ENCODE data around the gene PRICKLE1.

The PRICKLE1 gene

DNA sequence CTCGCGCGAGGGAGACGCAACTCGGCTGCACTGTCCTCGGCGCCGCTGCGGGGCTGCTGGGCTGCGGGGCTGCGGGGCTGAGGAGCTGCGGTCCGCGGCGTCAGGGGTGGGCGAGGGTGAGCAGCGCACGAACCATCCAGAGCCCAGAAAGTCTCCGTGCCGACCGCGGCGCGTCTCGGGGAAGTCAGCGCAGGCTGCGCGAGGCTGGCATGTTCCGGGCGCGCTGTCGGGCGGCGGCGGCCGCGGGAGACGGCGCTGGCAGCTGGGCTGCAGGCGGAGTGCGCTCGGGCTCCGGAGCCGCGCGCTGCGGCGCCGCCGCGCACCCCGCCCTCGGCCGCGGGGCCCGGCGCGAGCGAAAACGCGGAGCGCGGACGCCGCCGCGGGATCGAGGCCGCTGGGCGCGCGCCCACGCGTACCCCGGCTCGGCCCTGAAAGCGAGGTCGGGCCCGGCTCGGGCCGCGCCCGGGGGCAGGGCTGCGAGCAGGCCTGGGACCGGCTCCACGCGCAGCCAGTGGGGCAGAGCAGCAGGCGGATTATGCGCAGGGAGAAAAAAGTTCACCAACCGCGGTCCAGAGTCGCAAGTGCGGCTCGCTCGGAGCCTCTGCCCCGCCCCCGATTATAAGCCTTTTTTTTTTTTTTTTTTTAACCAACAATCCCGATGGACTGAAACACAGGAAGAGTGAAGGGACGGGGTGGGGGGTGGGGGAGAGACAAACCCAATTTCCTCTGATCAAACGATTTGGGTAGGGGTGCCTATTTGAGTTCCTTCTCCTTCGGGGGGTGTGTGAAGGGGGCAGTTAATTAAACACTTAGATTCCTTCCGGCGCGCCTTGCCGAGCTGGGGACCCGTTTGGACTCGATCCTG lies at the start of gene PRICKLE1:
PRICKLE1 (minus strand) TSS at position 282 of the 865 bp plus-strand sequence. CDS start 117,230 bp downstream, outside the sequence.
- no peak for DNase-seq (ENCODE audit: low read depth in 3 of 3)

DNA sequence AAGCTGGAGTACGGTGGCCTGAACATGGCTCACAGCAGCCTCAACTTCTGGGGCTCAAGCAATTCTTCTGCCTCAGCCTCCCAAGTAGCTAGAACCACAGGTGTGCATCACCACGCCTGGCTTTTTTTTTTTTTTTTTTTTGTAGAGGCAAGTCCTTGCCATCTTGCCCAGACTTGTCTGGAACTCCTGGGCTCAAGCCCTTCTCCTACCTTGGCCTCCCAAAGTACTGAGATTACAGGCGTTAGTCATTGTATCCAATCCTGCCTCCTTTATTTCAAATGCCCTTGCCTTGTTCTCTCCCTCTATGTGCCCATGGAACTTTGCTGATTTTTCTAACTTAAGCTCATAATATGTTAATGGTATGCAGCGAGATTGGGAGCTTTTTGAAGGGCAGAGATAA lies 49.2 kb upstream of the PRICKLE1 start:
- no peak for DNase-seq (ENCODE audit: low read depth in 3 of 3)

DNA sequence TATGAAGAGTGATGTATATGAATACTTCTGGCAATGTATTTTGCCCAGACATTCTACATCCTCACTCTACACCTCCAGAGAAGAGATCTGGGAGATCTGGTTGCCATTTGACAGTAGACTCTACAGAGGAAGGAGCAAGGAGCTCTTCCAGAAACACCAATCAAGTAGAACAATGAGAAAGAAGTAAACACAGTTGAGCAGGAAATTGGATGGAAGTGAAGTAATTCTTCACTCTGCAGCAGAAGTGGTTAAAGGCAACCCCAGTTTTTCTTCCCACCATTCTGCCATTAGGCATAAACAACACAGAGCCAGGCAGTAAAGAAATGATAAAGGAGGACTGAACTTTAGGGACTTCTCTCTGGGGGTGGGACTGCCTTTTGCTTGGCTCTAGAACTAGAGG lies 48.5 kb upstream of the PRICKLE1 start:
- no peak for DNase-seq (ENCODE audit: low read depth in 3 of 3)

DNA sequence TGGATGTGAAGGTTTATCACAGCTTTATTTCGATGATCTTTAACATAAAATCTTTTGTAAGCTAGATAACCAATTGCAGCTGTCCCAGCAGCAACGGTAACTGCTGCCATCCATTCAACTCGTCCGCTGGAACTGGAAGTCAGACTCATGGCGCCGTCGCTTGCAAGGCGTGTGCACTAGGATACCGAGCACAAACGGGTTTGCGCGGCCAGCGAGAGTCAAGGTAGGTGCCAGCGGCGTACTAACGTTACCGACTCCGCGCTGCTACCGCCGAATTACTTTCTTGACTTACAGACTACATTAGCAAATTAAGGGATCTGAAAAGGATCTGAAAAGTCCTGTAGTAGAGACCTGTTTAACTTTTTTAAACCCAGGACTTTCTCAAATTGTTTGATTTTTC lies 47.4 kb upstream of the PRICKLE1 start:
- no peak for DNase-seq (ENCODE audit: low read depth in 3 of 3)

DNA sequence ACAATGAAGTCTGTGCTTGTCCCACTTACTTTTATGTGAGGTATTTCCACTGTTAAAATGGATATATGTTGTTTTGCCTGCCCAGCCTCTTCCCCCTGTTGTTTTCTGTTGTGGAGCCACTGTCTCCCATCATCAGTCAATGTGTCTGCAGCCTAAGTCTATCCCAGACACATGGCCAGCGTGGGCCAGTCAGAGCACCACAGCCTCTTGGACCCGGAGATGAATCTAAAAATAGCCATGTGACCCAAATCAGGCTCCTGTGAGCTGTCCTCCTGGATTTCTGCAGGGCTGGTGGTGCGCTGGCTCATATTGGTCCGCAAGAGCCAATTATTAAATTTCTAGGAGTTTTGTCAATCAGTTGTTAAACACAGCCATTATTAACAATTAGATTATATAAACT lies 44.0 kb upstream of the PRICKLE1 start:
- DNase-seq (ENCODE audit: low read depth in 3 of 3): no peak

DNA sequence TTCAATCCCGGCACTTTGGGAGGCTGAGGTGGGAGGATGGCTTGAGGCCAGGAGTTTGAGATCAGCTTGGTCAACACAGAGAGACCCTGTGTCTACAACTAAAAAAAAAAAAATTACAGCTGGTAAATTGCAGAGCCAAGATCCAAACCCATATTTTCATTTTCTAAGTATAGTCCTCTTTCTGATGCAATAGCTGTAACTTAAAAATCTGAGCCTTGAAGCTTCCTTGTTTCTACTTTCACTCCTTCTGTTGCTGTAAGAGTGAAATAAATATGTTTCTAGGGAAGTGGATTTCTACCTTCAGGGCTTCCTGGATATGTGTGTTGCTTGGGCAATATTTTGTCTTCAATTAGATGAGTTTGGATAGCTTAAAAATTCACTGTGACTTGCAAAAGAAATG lies 42.0 kb upstream of the PRICKLE1 start:
- DNase-seq (ENCODE audit: low read depth in 3 of 3): no peak

DNA sequence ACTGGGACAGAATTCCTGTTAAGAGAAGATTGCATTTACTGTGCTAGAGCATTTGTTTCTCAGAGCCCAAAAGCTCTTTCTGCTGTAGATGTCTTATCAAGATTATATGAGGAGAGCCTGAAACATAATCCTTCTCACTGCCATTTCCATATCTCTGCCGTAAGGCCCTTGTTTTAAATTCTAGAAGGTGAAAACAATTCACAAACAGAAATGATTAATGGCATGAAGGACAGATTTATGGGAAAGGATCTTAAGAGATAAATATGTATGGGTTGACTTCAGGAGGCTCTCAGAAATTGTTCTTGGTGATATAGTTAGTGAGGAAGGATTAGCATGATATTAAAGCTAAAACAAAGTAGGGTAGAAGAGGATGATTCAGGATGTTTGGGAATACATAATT lies 40.8 kb upstream of the PRICKLE1 start:
- no peak for DNase-seq (ENCODE audit: low read depth in 3 of 3)

DNA sequence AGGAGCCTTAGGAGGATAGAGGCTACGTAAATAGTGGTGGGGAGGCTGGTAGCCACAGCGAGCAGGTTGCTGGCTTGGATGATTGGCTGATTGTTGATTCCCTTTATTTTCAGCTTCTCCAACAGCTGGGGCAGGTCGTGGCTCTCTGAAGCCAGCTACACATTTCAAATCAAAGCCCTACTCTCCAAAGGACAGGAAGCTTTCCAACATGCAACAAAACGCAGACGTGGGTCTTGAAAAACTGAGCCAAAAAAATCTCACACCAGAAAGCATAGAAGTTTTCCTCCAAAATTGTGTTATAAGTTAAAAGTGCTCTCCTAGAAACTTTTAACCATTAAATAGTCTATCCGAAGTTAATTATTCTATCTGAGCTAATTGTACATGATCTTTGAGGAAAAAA lies 37.6 kb upstream of the PRICKLE1 start:
- no peak for DNase-seq (ENCODE audit: low read depth in 3 of 3)

DNA sequence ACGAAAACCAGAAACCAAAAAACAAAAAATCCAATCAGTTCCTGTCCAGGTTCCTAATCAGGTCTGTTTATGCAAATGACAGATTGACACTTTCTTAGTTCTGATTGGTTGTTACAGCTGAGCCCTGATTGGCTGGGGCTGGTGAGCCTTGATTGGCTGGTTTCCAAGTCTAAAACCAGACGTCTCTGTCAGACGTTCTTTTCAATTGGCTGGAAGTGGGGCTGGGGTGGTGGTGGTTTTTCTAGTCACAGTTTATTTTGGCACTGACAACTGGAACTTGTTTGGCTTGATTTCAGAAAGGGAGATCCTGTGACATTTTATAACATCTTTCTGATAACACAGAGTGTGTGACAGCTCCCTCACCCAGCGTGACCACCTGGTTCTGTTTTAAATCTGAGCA lies 36.1 kb upstream of the PRICKLE1 start:
- DNase-seq (ENCODE audit: low read depth in 3 of 3): no peak

DNA sequence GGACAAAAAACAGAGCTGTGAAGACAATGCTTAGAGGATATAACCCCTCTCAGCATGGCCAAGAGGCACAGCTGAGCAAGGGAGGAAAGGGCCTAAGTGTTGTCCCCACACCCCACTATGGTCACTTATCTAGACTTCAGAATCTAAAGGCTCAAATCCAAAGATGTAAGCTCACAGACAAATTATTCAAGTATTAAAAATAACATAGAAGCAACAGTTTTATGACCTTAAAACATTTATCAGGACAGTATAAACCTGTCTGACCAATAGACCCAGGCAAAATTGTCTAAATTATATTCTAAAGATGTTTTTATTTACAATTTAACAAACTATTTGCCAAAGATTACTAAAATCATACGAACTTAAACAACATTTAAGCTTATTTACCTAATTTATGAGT lies 28.1 kb upstream of the PRICKLE1 start:
- no peak for DNase-seq (ENCODE audit: low read depth in 3 of 3)

DNA sequence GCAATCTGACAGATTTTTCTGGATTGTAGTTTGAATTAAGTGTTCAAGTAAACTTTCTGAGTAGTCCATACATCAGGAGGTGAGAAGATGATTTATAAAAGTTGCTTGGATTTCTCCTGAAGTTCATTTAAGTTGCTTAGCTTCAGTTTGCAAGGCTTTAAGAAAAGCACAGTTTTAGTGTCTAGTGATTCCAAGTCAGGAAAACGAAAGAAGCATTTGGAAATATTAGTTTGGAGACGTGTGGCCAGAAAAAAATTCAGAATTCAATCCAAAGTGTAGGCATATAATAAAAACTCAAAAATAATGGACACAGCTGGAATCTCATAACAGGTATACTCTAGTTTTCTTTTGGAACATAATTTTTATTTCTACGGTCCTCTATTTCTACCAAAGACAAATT lies 25.5 kb upstream of the PRICKLE1 start:
- no peak for DNase-seq (ENCODE audit: low read depth in 3 of 3)

DNA sequence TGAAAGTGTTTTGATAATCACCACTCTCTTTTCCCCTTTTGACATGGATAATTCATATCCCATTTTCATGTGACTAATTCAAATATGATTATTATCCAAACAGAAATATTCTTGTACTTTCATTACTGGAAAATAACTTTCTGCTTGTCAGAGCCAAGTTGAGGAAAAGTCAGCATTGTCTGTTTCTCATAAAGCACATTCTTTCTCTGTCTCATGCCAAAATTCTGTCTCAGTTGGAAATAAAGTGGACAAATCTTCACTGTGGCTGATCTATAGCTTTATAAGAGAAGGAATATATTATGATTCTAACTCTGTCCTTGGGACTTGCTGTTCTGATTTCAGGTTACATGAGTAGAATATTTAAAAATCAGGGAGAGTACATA lies 22.7 kb upstream of the PRICKLE1 start:
- DNase-seq (ENCODE audit: low read depth in 3 of 3): no peak

DNA sequence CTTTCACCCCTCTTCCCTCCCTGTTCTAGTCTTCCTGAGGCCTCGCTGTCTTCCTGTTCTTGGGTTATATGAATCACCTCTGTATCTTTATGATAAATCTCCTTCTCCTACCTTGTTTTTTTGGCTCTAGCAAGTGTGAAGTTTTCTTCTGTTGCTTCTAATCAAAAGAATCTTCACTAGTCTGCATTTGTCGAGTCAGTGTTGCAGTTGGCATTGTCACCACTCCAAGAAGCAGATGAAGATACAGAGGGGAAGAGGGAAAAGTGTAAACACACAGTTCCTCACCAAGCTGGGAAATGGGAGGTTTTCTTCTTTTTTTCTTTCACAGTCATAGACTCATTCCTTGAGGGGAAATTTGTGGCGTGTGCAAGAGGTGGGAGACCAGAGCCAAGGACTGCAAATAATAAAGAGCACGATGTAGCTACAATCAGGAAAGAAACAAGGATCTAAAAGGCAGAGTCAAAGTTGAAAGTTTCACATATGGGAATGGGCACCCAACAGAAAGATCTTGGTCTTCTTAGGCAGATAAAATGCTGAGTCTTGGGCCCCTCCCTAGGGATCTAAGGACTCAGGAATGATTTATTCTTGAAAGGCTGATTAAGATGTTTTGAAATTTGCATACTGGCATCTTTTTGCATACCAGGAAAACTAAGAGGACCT lies 22.2 kb upstream of the PRICKLE1 start:
- no peak for DNase-seq (ENCODE audit: low read depth in 3 of 3)

DNA sequence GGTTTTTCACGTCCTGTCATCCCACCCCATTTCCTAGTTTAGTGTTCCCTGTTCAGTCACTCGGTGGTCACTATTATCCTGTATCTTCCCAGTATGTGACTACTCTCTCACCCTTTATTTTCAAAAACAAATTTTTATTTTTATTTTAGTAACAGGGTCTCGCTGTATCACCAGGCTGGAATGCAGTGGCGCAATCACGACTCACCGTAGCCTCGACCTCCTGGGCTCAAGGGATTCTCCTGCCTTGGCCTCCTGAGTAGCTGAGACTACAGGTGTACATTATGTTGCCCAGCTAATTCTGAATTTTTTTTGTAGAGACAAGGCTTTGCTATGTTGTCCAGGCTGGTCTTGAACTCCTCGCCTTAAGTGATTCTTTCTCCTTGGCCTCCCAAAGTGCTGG lies 20.1 kb upstream of the PRICKLE1 start:
- no peak for DNase-seq (ENCODE audit: low read depth in 3 of 3)

DNA sequence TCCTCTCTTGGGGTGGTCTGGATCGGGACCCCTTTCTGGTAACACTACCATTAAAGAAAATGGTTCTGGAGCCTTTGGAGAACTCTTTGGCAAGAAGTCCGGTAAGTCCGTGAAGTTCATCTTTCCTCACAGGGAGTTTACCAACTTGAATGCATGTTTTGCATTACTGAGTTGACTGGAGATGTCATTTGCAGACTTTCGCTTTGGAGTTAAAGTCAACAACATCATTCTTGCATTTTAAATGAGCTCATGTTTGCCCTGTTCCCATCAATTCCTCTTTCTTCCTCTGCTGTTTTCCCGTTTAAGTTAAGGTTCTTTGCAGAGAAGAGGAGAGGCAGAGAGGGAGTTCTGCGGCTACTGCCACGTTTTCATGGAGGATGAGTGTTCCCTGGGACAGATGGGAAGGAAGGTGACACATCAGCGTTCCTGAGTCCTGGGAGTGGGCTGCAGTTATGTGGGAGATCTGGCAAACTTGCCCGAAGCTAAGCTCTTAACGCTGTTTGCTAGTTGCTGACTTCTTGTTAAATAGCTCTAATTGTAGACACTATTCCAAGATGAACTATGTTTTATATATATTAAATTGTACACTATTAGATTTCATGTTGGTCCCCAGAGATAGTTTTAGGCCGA lies 18.8 kb upstream of the PRICKLE1 start:
- no peak for DNase-seq (ENCODE audit: low read depth in 3 of 3)

DNA sequence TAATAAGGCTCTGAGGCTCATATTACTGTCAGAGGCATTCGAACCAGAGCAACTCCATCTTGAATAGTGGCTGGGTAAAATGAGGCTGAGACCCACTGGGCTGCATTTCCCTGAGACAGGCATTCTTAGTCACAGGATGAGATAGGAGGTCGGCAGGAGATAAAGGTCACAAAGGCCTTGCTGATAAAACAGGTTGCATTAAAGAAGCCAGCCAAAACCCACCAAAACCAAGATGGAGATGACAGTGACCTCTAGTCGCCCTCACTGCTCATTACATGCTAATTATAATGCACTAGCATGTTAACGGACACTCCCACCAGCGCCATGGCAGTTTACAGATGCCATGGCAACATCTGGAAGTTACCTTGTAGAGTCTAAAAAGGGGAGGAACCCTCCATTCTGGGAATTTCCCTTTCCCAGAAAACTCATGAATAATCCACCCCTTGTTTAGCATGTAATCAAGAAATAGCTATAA lies 18.1 kb upstream of the PRICKLE1 start:
- DNase-seq (ENCODE audit: low read depth in 3 of 3): no peak

DNA sequence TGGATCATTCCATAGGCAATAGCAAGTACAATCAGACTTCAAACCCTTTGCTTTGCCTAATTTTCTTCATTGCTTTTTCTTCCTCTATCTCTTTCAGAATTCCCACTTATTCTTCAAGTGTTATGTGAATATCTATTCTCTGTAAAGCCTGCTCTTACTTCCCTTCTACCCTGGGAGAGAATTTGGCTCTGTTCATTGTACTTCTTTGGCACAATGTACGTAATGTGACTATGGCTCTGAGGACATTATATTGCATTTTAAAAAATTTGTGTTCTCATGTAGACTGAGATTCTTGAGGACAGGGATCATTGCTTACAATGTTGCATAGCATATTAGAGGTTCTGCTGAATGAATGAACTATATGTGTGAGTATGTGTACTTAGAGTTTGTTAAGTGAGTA lies 16.9 kb upstream of the PRICKLE1 start:
- DNase-seq (ENCODE audit: low read depth in 3 of 3): no peak

DNA sequence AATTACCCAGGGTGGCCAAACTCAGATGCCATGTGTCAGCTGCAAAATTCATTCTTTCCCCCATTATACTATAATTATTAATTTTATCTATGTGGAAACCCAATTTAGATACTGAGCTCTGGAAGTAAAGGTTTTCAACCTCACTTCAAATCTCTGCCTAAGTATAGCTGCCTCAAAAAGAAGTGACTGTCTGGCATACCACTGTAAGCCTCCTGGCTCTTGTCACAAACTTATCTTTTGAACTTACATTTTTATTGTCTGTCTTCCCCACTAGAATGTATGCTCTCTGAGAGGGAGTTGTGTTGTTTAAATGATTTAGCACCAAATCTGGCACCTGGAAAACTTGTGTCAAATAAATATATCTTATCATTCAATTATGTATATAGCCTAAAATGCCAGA lies 16.1 kb upstream of the PRICKLE1 start:
- no peak for DNase-seq (ENCODE audit: low read depth in 3 of 3)

DNA sequence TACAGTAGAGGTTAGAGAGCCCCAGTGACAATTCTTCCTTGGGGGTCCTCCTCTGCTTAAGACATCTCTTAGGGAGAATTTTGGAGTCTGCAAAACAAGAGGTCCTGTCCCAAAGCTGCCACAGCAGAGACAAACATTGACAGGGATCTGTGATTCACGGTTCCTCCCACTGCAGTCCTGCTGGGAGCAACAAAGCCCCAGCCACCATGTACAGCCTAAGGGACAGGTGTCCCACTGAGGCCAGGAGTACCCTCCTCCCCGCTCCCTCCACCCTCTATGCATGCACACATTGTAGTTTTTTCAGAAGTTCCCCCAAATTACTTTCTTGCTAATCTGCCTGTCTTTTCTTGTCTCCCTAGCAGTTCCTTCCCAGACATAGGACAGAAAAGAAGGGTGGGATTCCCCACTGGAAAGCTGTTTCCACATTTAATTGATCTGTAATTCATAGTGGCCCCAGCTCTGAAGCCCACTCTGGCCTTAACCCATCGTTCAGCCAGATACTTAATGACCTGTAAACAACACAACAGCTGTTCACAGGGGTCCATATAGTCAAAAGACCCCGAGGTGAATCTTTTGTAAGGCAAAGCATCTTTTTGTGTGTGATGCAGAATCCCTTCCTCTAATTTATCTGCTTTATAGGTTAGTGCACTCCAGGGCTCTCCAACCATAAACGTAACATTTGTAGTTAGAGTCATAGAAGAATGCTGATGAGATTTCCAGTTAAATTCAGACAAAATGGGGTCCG lies 13.9 kb upstream of the PRICKLE1 start:
- no peak for DNase-seq (ENCODE audit: low read depth in 3 of 3)

DNA sequence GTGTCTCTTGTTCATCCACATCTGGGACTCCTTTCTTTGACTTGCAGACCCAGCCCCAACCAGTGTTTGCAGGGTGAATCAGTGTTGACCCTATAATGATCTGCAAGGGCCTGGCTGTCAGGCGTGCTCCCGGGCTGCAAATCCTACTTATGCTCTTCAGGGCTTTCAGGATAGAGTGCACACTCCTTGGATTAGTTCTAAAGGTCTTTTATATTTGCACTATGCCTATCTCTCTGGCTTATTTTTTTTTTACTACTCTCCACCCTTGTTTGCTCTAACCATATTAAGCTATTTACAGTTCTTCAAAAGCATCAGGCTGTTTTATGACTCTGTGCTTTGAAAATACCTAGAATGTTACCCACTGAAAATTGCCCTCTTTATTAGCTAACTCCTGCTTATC lies 4.3 kb upstream of the PRICKLE1 start:
- no peak for DNase-seq (ENCODE audit: low read depth in 3 of 3)

DNA sequence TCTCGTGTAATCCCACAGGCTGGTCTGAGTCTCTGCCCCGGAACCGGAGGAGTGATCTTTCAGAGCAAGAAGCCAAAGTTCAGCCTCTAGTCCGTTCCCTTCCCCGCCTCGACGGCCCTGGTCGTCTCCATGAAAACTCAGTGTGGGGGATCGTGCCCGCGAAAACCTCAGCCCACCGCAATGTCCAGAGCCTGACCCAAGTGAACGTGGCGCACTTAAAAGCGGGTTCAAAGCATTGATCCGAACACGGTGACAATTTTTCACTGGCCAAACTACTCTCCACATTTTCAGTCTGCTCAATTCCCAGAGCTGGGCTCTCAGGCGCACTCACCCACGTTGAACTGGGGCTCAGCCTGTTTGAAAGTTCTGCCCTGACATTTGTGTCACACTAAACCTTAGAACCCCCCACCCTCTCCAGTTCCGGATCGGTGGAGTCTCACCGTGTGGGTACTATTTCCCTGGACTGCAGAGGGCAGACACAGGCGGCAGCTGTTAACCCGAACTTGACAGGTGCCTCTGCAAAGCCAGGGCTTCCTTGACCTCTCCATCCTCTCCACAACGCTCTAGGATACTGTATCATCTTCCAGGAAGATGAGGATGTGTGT lies 886 bp upstream of the PRICKLE1 start:
- no peak for DNase-seq (ENCODE audit: low read depth in 3 of 3)
